Dermis blood vessel endothelial cell (primary cell): ENCODE data around the gene C14orf93. TPM values are rescaled to one million over a fixed set of nuclear protein-coding genes. Genes with fewer than 3 reads are reported as not detected.

Source experiments
- DNase-seq: peaks from one replicate; pipeline ENCODE4 v3.0.0; 2010
- total RNA-seq: library from RNA; depleted of rRNA; stranded (reverse); fragments of >200 nt; gene quantifications from 2 replicates; pipeline ENCODE4 v1.2.3, GENCODE V29; 2014

Gene C14orf93
- total RNA-seq, 1 donor from 2014 or later, result 6.8 TPM

- peak; percentile 81 for DNase-seq
These were observed 35.7 kb upstream of the C14orf93 start for GRCh38 chr14:23045419-23046357.

- DNase-seq, result no peak
These were observed 34.9 kb upstream of the C14orf93 start for GRCh38 chr14:23044840-23045239.

- DNase-seq, result no peak
These were observed 33.8 kb upstream of the C14orf93 start for GRCh38 chr14:23043754-23044153.

- DNase-seq, result no peak
These were observed 33.2 kb upstream of the C14orf93 start for GRCh38 chr14:23043145-23043544.

- no peak for DNase-seq
These were observed 32.4 kb upstream of the C14orf93 start, which contains the start of gene PSMB11 for GRCh38 chr14:23042162-23042965. Gene PSMB11 (plus strand): TSS chr14:23042212. CDS start chr14:23042226, 14 bp downstream.

- no peak for DNase-seq
These were observed 31.8 kb upstream of the C14orf93 start for GRCh38 chr14:23041729-23042128.

- DNase-seq, result no peak
These were observed 30.2 kb upstream of the C14orf93 start for GRCh38 chr14:23040100-23040499.

GRCh38 chr14:23035303-23036144 lies 25.6 kb upstream of the C14orf93 start:
- DNase-seq, result no peak

- DNase-seq, result peak; percentile 98
These were observed 24.8 kb upstream of the C14orf93 start, which contains the start of gene PSMB5 for GRCh38 chr14:23034498-23035302. Gene PSMB5 (minus strand): TSS chr14:23034900. CDS start chr14:23034881, 19 bp downstream.

- DNase-seq, result no peak
These were observed 24.0 kb upstream of the C14orf93 start for GRCh38 chr14:23033801-23034497.

GRCh38 chr14:23033251-23033727 lies 23.3 kb upstream of the C14orf93 start:
- no peak for DNase-seq

- no peak for DNase-seq
These were observed 21.0 kb upstream of the C14orf93 start for GRCh38 chr14:23030936-23031335.

- DNase-seq, result peak; percentile 37
These were observed 18.9 kb upstream of the C14orf93 start for GRCh38 chr14:23028799-23029198.

GRCh38 chr14:23025151-23025814 lies 15.3 kb upstream of the C14orf93 start:
- peak; percentile 14 for DNase-seq

GRCh38 chr14:23024612-23025075 lies 14.7 kb upstream of the C14orf93 start:
- no peak for DNase-seq

- no peak for DNase-seq
These were observed 13.8 kb upstream of the C14orf93 start for GRCh38 chr14:23023795-23024152.

GRCh38 chr14:23023022-23023794 lies 13.3 kb upstream of the C14orf93 start:
- DNase-seq, result no peak

- DNase-seq, result no peak
These were observed 12.0 kb upstream of the C14orf93 start for GRCh38 chr14:23021889-23022442.

- no peak for DNase-seq
These were observed 11.5 kb upstream of the C14orf93 start for GRCh38 chr14:23021434-23021833.
